Breast epithelium (tissue), 4 donors: Measurements from ENCODE around the gene HBE1. TPM values are rescaled to one million over a fixed set of nuclear protein-coding genes. Genes with fewer than 3 reads are reported as not detected.

Source experiments
- DNase-seq, 2 donors: peaks; one replicate each; pipeline ENCODE4 v3.0.0-alpha.2; 2019; ENCODE audit warnings: low spot score in 2 of 2
- H3K27ac ChIP-seq, 2 donors: fragments of 200-600 bp; sonication (generic) in 1 of 2; one replicate each; pipeline ENCODE4 v1.5.1; 2016 to 2019; ENCODE audit warnings: mild to moderate bottlenecking in 1 of 2
- H3K27me3 ChIP-seq, 2 donors: fragments of 200-600 bp; sonication (generic) in 1 of 2; one replicate each; pipeline versions ENCODE4 v1.5.1 to v1.6.0; 2017 to 2019; ENCODE audit warnings: control low read depth in 1 of 2, mild to moderate bottlenecking in 1 of 2
- H3K36me3 ChIP-seq: fragments of 200-600 bp; one replicate; pipeline ENCODE4 v1.5.1; 2019
- H3K4me1 ChIP-seq, 2 donors: fragments of 200-600 bp; sonication (generic); one replicate each; pipeline ENCODE4 v1.5.1; 2016 to 2019; ENCODE audit warnings: control low read depth in 1 of 2
- H3K4me3 ChIP-seq, 3 donors: fragments of 200-600 bp; sonication (generic); 1 replicate in 2 of 3; 2 replicates in 1 of 3; pipeline ENCODE4 v1.5.1; 2016 to 2019; ENCODE audit warnings: mild to moderate bottlenecking in 3 of 3, moderate library complexity in 2 of 3
- H3K9me3 ChIP-seq, 2 donors: fragments of 200-600 bp; sonication (generic) in 1 of 2; one replicate each; pipeline ENCODE4 v1.5.1; 2016 to 2019; ENCODE audit warnings: control low read depth in 1 of 2
- CTCF ChIP-seq, 3 donors: fragments of 450-650 bp; IDR thresholded peaks; one replicate each; pipeline ENCODE4 v1.5.1; 2016 to 2017; ENCODE audit warnings: antibody characterized with exemption in 3 of 3, mild to moderate bottlenecking in 3 of 3, moderate library complexity in 3 of 3
- POLR2A ChIP-seq: fragments of 450-650 bp; IDR thresholded peaks from one replicate; pipeline ENCODE4 v1.6.1; 2016; ENCODE audit warnings: antibody characterized with exemption, mild to moderate bottlenecking, moderate library complexity
- POLR2AphosphoS5 ChIP-seq, 3 donors: sonication (generic); formaldehyde crosslinking; IDR thresholded peaks; one replicate each; pipeline ENCODE4 v1.6.1; 2017; ENCODE audit warnings: antibody characterized with exemption in 3 of 3
- intact Hi-C: fragments of 100-400 bp; cut with DNase I; formaldehyde crosslinking; loops from one replicate; pipeline ENCODE4 v1.15.1; 2023; ENCODE audit warnings: low total_unique reads
- total RNA-seq, 3 donors: library from RNA; depleted of rRNA; stranded (reverse); fragments of >200 nt; gene quantifications; one replicate each; pipeline ENCODE4 v1.1.0, GENCODE V29; 2016

The HBE1 gene
- total RNA-seq, 3 donors from 2014 or later = not detected

GRCh38 chr11:5304046-5304445 lies 34.3 kb upstream of the HBE1 start:
- no peak for DNase-seq
- TF ChIP-seq CTCF (IDR thresholded peaks at IDR 0.05) (no peak), POLR2AphosphoS5 (IDR thresholded peaks at IDR 0.05) (no peak), POLR2A (no peak)
- Histone ChIP-seq H3K9me3 (no peaks in the 10 kb centered on the region), H3K27ac (no peak overlapping the region), H3K36me3 (no peaks in the 10 kb centered on the region), H3K4me3 (no peak overlapping the region), H3K27me3 (no peaks in the 10 kb centered on the region), H3K4me1 (no peaks in the 10 kb centered on the region)
- intact Hi-C loops = no loop called here

- Histone ChIP-seq H3K27ac (no peak overlapping the region), H3K9me3 (no peaks in the 10 kb centered on the region), H3K4me1 (no peaks in the 10 kb centered on the region), H3K36me3 (no peaks in the 10 kb centered on the region), H3K27me3 (no peaks in the 10 kb centered on the region), H3K4me3 (no peak overlapping the region)
- no peak for TF ChIP-seq POLR2AphosphoS5 (IDR thresholded peaks at IDR 0.05)
- no peak for TF ChIP-seq POLR2A
- no peak for TF ChIP-seq CTCF (IDR thresholded peaks at IDR 0.05)
- intact Hi-C loops = no loop called here
- DNase-seq = no peak
Observed at GRCh38 chr11:5303626-5304025, 33.9 kb upstream of the HBE1 start.

- no peak within 1 kb of the TSS for H3K27ac ChIP-seq
- TF ChIP-seq POLR2A (no peak), POLR2AphosphoS5 (IDR thresholded peaks at IDR 0.05) (no peak), CTCF (IDR thresholded peaks at IDR 0.05) (no peak)
- H3K36me3 ChIP-seq = no peaks in the 10 kb centered on the region
- DNase-seq = no peak
- H3K9me3 ChIP-seq = no peaks in the 10 kb centered on the region
- intact Hi-C loops = no loop called here
- no peak within 1 kb of the TSS for H3K4me3 ChIP-seq
- H3K27me3 ChIP-seq = no peaks in the 10 kb centered on the region
- H3K4me1 ChIP-seq = no peaks in the 10 kb centered on the region
Observed at GRCh38 chr11:5301846-5302245, 32.1 kb upstream of the HBE1 start, which contains the start of gene OR51B4. Gene OR51B4, minus strand, starts transcription at chr11:5301946. Its CDS starts 0 bp downstream, at chr11:5301946.

GRCh38 chr11:5300251-5300650 lies 30.5 kb upstream of the HBE1 start:
- no peak for DNase-seq
- Histone ChIP-seq H3K9me3 (no peaks in the 10 kb centered on the region), H3K27ac (no peak overlapping the region), H3K4me3 (no peak overlapping the region), H3K27me3 (no peaks in the 10 kb centered on the region), H3K4me1 (no peaks in the 10 kb centered on the region), H3K36me3 (no peaks in the 10 kb centered on the region)
- intact Hi-C loops = no loop called here
- TF ChIP-seq POLR2AphosphoS5 (IDR thresholded peaks at IDR 0.05) (no peak), POLR2A (no peak), CTCF (IDR thresholded peaks at IDR 0.05) (no peak)

- H3K9me3 ChIP-seq = no peaks in the 10 kb centered on the region
- intact Hi-C loops = no loop called here
- H3K27me3 ChIP-seq = no peaks in the 10 kb centered on the region
- TF ChIP-seq POLR2AphosphoS5 (IDR thresholded peaks at IDR 0.05) (no peak), POLR2A (no peak), CTCF (IDR thresholded peaks at IDR 0.05) (no peak)
- H3K4me1 ChIP-seq = no peaks in the 10 kb centered on the region
- no peak for DNase-seq
- H3K27ac ChIP-seq = no peak overlapping the region
- H3K4me3 ChIP-seq = no peak overlapping the region
- no peaks in the 10 kb centered on the region for H3K36me3 ChIP-seq
Observed at GRCh38 chr11:5298451-5298850, 28.7 kb upstream of the HBE1 start.
